NCI-H345 treated with DMSO at 0.1 percent for 48 hours (cell line): ENCODE measurements around the gene MEGF9.
"Not testable (repeated sequence)": the region's sequence is repeated elsewhere in the genome, so short reads cannot be mapped to it uniquely, and the experiment has no call there.

Source experiments
- DNase-seq: peaks from one replicate; lab custom pipeline; 2025; ENCODE audit not compliant: unreplicated experiment; lab: John Stamatoyannopoulos, UW

The MEGF9 gene

GRCh38 chr9:120714088-120714845, at the start of gene MEGF9:
Gene MEGF9, minus strand, starts transcription at chr9:120714470. Its CDS starts 112 bp downstream, at chr9:120714358.
- peak; percentile 93 for DNase-seq

- no peak for DNase-seq
These were observed 46.7 kb upstream of the MEGF9 start for GRCh38 chr9:120761006-120761405.

GRCh38 chr9:120759755-120760400, 45.6 kb upstream of the MEGF9 start:
- DNase-seq = no peak

- no peak for DNase-seq
These were observed 44.3 kb upstream of the MEGF9 start for GRCh38 chr9:120758544-120758943.

GRCh38 chr9:120757026-120757913, 43.0 kb upstream of the MEGF9 start:
- DNase-seq = no peak

- no peak for DNase-seq
These were observed 42.3 kb upstream of the MEGF9 start for GRCh38 chr9:120756531-120756930.

- peak; percentile 14 for DNase-seq
These were observed 41.7 kb upstream of the MEGF9 start for GRCh38 chr9:120755810-120756434.

- no peak for DNase-seq
These were observed 40.8 kb upstream of the MEGF9 start for GRCh38 chr9:120755044-120755443.

- DNase-seq = no peak
These were observed 36.2 kb upstream of the MEGF9 start for GRCh38 chr9:120750421-120750820.

GRCh38 chr9:120746366-120746765, 32.1 kb upstream of the MEGF9 start:
- DNase-seq = not testable (repeated sequence)

- no peak for DNase-seq
These were observed 31.0 kb upstream of the MEGF9 start for GRCh38 chr9:120745278-120745677.

GRCh38 chr9:120742951-120743416, 28.7 kb upstream of the MEGF9 start:
- no peak for DNase-seq

- DNase-seq = no peak
These were observed 27.4 kb upstream of the MEGF9 start for GRCh38 chr9:120741701-120742100.

- DNase-seq = no peak
These were observed 26.9 kb upstream of the MEGF9 start for GRCh38 chr9:120741191-120741590.

GRCh38 chr9:120740132-120740531, 25.9 kb upstream of the MEGF9 start:
- DNase-seq = no peak

- DNase-seq = no peak
These were observed 23.3 kb upstream of the MEGF9 start for GRCh38 chr9:120737416-120738165.

- DNase-seq = no peak
These were observed 22.6 kb upstream of the MEGF9 start for GRCh38 chr9:120736881-120737280.

GRCh38 chr9:120735415-120736126, 21.3 kb upstream of the MEGF9 start:
- DNase-seq = no peak

GRCh38 chr9:120734607-120735410, 20.5 kb upstream of the MEGF9 start:
- no peak for DNase-seq
